ENCODE measurements around the gene PLEKHA7. TPM values are rescaled to one million over a fixed set of nuclear protein-coding genes. Genes with fewer than 3 reads are reported as not detected.

PLEKHA7 gene
- total and polyA plus RNA-seq, 2 experiments from 2014 or later: 40.8 to 167 TPM

DNA sequence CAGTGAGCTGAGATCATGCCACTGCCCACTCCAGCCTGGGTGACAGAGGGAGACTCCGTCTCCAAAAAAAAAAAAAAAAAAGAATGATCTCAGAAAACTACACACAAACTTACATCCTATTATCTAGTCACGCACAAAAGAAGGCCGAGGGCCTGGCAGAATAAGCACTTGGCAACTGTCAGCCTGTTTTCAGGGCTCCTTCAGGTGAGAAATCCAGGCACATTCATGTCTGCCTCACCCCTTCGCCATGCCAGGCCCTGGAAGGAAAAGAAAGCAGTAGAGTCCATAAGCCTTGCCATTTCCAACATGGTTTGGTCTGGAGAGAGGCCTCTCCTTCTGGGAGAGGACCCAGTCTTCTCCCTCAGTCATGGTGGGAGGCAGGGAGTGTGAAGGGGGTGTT is 244.8 kb downstream of the PLEKHA7 start:
- no peak for TF ChIP-seq CTCF (IDR thresholded peaks at IDR 0.05; ENCODE audit: low read depth, low read length)
- DNase-seq (ENCODE audit: low read depth in 1 of 2, low spot score in 1 of 2): no peak
- Histone ChIP-seq H3K27ac (no peak overlapping the region), H3K4me1 (ENCODE audit: low read depth) (no peaks in the 10 kb centered on the region), H3K27me3 (no peaks in the 10 kb centered on the region), H3K9me3 (ENCODE audit: low read depth) (no peaks in the 10 kb centered on the region), H3K36me3 (no peaks in the 10 kb centered on the region), H3K4me3 (no peak overlapping the region)

DNA sequence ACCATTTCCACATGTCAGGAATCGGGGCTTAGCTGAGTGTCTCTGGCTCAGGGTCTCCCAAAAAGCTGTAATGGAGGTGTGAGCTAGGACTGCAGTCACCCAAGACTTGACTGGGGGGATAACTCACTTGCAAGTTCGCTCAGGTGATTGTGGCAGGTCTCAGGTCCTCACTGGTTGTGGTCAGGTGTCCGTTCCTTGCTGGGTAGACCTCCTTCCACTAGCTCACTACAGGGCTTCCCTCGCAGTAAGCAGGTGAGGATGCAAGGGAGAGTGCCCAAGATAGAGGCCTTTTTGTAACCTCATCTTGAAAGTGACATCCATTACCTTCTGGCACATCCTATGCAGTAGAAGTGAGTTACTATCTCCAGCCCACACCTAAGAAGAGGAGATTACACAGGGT is 246.3 kb downstream of the PLEKHA7 start:
- no peaks in the 10 kb centered on the region for H3K36me3 ChIP-seq
- DNase-seq (ENCODE audit: low read depth in 1 of 2, low spot score in 1 of 2): no peak

DNA sequence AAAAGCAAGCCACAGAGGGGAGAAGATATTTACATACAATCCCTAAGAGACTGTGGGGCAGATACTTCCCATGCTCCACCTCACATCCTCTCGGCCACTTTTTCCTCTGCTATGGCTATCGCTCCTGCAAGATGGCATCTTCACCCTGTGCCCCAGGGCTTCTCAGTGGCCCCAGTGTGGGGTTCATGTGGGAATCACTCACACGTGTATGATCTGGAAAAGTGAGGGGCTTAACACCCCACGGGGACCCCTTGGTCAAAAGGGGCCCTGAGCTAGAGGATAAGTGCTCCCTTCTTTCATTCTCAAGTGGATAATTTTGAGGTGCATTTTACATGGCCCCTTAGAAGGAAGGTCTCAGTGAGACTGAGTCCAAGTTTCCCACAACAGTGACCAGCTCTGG is 247.1 kb downstream of the PLEKHA7 start:
- TF ChIP-seq CTCF (IDR thresholded peaks at IDR 0.05; ENCODE audit: low read depth, low read length): no peak
- no peaks in the 10 kb centered on the region for H3K4me1 ChIP-seq (ENCODE audit: low read depth)
- no peaks in the 10 kb centered on the region for H3K36me3 ChIP-seq
- H3K9me3 ChIP-seq (ENCODE audit: low read depth): no peaks in the 10 kb centered on the region
- no peak overlapping the region for H3K27ac ChIP-seq
- H3K4me3 ChIP-seq: no peak overlapping the region
- no peak for DNase-seq (ENCODE audit: low read depth in 1 of 2, low spot score in 1 of 2)
- no peaks in the 10 kb centered on the region for H3K27me3 ChIP-seq

More for the DNA sequence above, 246.3 kb downstream of the PLEKHA7 start:
- Histone ChIP-seq H3K9me3 (ENCODE audit: low read depth) (no peaks in the 10 kb centered on the region), H3K27ac (no peak overlapping the region), H3K4me1 (ENCODE audit: low read depth) (no peaks in the 10 kb centered on the region), H3K4me3 (no peak overlapping the region), H3K27me3 (no peaks in the 10 kb centered on the region)
- no peak for TF ChIP-seq CTCF (IDR thresholded peaks at IDR 0.05; ENCODE audit: low read depth, low read length)

GRCh38 chr11:16764888-16765287 is 249.3 kb downstream of the PLEKHA7 start:
- TF ChIP-seq CTCF (IDR thresholded peaks at IDR 0.05; ENCODE audit: low read depth, low read length): no peak
- no peaks in the 10 kb centered on the region for H3K27me3 ChIP-seq
- H3K9me3 ChIP-seq (ENCODE audit: low read depth): no peaks in the 10 kb centered on the region
- no peak for DNase-seq (ENCODE audit: low read depth in 1 of 2, low spot score in 1 of 2)
- H3K36me3 ChIP-seq: no peaks in the 10 kb centered on the region
- H3K27ac ChIP-seq: no peak overlapping the region
- no peaks in the 10 kb centered on the region for H3K4me1 ChIP-seq (ENCODE audit: low read depth)
- no peak overlapping the region for H3K4me3 ChIP-seq

- DNase-seq (ENCODE audit: low read depth in 1 of 2, low spot score in 1 of 2): no peak
Measured at GRCh38 chr11:16763746-16764145, 250.5 kb downstream of the PLEKHA7 start.

More at GRCh38 chr11:16763746-16764145, 250.5 kb downstream of the PLEKHA7 start:
- no peaks in the 10 kb centered on the region for H3K9me3 ChIP-seq (ENCODE audit: low read depth)
- TF ChIP-seq CTCF (IDR thresholded peaks at IDR 0.05; ENCODE audit: low read depth, low read length): no peak
- no peak overlapping the region for H3K4me3 ChIP-seq
- H3K27ac ChIP-seq: no peak overlapping the region
- H3K27me3 ChIP-seq: no peaks in the 10 kb centered on the region
- no peaks in the 10 kb centered on the region for H3K4me1 ChIP-seq (ENCODE audit: low read depth)
- no peaks in the 10 kb centered on the region for H3K36me3 ChIP-seq

Data from cardiac muscle cell (in vitro differentiated cells and primary cell).